Thymus (tissue), 11 donors: ENCODE data around the gene MTRF1. TPM values are rescaled to one million over a fixed set of nuclear protein-coding genes. Genes with fewer than 3 reads are reported as not detected.
A peak's percentile ranks its signal among the peaks of the same experiment; 100 is the strongest.
"Not testable (repeated sequence)": the region's sequence is repeated elsewhere in the genome, so short reads cannot be mapped to it uniquely, and the experiment has no call there.

Source experiments
- DNase-seq, 9 donors: peaks; one replicate each; pipeline ENCODE4 v3.0.0-alpha.2; 2013; ENCODE audit warnings: low spot score in 9 of 9, low read depth in 6 of 9, missing footprints in 1 of 9
- H3K27ac ChIP-seq, 2 donors: one replicate each; pipeline ENCODE4 v1.5.1; 2013; ENCODE audit warnings: control low read depth in 1 of 2, low read depth in 1 of 2, low read length in 1 of 2, mild to moderate bottlenecking in 1 of 2, moderate library complexity in 1 of 2
- H3K27me3 ChIP-seq, 2 donors: one replicate each; pipeline ENCODE4 v1.5.1; 2013; ENCODE audit warnings: low read length in 1 of 2; ENCODE audit not compliant: control insufficient read depth in 2 of 2, insufficient read depth in 1 of 2
- H3K36me3 ChIP-seq, 2 donors: one replicate each; pipeline ENCODE4 v1.5.1; 2013; ENCODE audit warnings: low read length in 1 of 2, mild to moderate bottlenecking in 1 of 2, moderate library complexity in 1 of 2; ENCODE audit not compliant: control insufficient read depth in 2 of 2, insufficient read depth in 2 of 2
- H3K4me1 ChIP-seq, 2 donors: one replicate each; pipeline ENCODE4 v1.5.1; 2013; ENCODE audit warnings: low read length in 2 of 2; ENCODE audit not compliant: control insufficient read depth in 2 of 2, insufficient read depth in 2 of 2
- H3K4me3 ChIP-seq, 2 donors: one replicate each; pipeline ENCODE4 v1.5.1; 2013; ENCODE audit warnings: low read length in 2 of 2, control low read depth in 1 of 2, mild to moderate bottlenecking in 1 of 2
- H3K9me3 ChIP-seq, 2 donors: one replicate each; pipeline ENCODE4 v1.5.1; 2013; ENCODE audit warnings: low read length in 1 of 2, mild to moderate bottlenecking in 1 of 2; ENCODE audit not compliant: control insufficient read depth in 2 of 2, insufficient read depth in 1 of 2
- WGBS: extraction: QIAGEN DNeasy Blood & Tissue Kit; methylation state at CpG from one replicate; pipeline ENCODE4 v1.1.7; 2013; 5-methylcytosine and 5-hydroxymethylcytosine counted together
- polyA plus RNA-seq: library from polyadenylated mRNA; stranded (reverse); fragments of 200-250 nt; gene quantifications from one replicate; pipeline ENCODE4 v1.2.3, GENCODE V29; 2013
- total RNA-seq: library from RNA; stranded (reverse); fragments of 120-200 nt; gene quantifications from one replicate; pipeline ENCODE4 v1.2.4, GENCODE V29; 2013
- donor health status: healthy.

Gene MTRF1
- total and polyA plus RNA-seq, 2 donors: 16.3 to 24.5 TPM

DNA sequence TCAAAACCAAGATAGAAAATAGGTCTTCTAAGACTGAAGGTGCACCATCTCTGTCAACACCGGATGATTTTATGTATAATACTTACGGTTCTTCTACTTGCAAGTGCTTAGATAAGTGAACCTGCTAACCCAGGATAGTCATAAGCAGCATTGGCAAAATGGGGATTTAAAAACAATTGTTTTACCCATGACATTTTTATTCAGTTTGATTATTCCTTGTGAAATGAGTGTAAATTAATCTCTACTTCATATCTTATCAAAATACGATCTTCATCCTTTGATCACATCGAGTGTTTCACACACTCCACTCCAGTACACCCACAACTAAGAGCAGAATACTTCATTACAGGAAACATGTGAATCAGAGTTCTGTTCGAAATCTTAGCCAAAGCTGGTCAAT lies 23.0 kb upstream of the MTRF1 start:
- DNase-seq: peak in 3 of 9 donors; percentile 13 to 53 (median 35)
- Histone ChIP-seq H3K36me3 (no peaks in the 10 kb centered on the region), H3K27me3 (no peaks in the 10 kb centered on the region), H3K9me3 (no peaks in the 10 kb centered on the region), H3K4me1 (no peaks in the 10 kb centered on the region), H3K4me3 (no peak overlapping the region), H3K27ac (no peak overlapping the region)
- WGBS: 44% methylated on average over 5 of the region's 5 CpGs

DNA sequence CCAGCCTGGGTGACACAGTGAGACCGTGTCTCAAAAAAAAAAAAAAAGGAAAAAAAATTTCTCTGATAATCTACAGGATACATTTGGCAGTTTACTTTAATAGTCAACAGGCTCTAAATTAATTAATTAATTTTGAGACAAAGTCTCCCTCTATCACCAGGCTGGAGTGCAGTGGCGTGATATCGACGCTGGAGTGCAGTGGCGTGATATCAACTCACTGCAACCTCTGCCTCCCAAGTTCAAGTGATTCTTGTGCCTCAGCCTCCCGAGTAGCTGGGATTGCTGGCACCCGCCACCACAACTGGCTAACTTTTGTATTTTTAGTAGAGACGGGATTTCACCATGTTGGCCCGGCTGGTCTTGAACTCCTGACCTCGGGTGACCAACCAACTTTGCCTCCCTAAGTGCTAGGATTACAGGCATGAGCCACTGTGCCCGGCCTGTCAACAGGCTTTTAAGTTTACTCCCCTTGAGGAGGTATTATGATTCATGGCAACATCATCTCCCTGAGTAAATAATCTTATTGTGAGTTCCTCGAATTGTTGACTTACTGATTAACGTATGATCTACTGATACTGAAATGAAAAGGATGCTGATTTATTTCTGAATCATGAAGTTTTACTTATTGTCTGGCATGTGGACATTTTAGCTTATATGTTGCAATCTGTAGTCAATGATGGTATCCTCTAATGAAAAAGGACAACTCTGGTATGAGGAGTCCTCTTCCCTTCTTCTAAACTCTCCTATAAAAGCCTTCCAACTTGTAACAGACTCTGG lies 21.3 kb upstream of the MTRF1 start:
- no peak overlapping the region for H3K27ac ChIP-seq
- 97% methylated on average over 13 of the region's 13 CpGs for WGBS
- H3K27me3 ChIP-seq: no peaks in the 10 kb centered on the region
- no peaks in the 10 kb centered on the region for H3K9me3 ChIP-seq
- H3K36me3 ChIP-seq: no peaks in the 10 kb centered on the region
- no peaks in the 10 kb centered on the region for H3K4me1 ChIP-seq
- DNase-seq: no peak
- H3K4me3 ChIP-seq: no peak overlapping the region

DNA sequence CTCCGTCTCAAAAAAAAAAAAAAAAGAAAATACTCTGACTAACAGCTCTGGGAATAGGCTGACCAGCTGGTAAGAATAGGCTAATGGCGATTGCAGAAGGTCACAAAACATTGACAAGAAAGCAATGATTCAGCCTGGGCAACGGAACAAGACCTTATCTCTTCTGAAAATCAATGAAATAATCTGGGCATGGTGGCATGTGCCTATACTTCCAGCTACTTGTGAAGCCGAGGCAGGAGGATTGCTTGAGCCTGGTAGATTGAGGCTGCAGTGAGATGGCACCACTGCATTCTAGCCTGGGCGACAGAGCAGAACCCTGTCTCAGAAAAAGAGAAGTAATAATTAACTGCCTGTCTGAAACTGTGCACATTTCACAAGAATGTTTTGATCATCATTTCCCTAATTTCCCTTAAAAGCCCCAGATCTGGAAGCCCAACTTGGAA lies 18.8 kb upstream of the MTRF1 start:
- H3K4me1 ChIP-seq: no peaks in the 10 kb centered on the region
- no peaks in the 10 kb centered on the region for H3K36me3 ChIP-seq
- H3K27ac ChIP-seq: no peak overlapping the region
- H3K4me3 ChIP-seq: no peak overlapping the region
- 89% methylated on average over 5 of the region's 5 CpGs for WGBS
- H3K9me3 ChIP-seq: no peaks in the 10 kb centered on the region
- H3K27me3 ChIP-seq: no peaks in the 10 kb centered on the region
- DNase-seq: no peak

DNA sequence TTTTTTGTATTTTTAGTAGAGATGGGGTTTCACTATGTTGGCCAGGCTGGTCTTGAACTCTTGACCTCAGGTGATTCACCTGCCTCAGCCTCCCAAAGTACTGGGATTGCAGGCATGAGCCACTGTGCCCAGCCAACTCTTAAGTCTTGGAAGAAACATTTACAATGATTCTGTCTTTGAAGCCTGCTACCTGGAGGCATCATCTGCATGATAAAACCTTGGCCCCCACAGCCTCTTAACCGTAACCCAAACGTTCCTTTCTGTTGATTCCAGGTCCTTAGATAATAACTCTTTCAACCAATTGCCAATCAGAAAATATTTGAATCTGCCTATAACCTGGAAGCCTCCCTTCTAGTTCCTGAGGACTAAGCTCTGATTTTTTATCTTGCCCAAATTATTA lies 15.8 kb upstream of the MTRF1 start:
- WGBS: 77% methylated on average over 2 of the region's 2 CpGs
- not testable (repeated sequence) for H3K4me3 ChIP-seq, DNase-seq, H3K27ac ChIP-seq, H3K9me3 ChIP-seq, H3K36me3 ChIP-seq, H3K4me1 ChIP-seq, H3K27me3 ChIP-seq

DNA sequence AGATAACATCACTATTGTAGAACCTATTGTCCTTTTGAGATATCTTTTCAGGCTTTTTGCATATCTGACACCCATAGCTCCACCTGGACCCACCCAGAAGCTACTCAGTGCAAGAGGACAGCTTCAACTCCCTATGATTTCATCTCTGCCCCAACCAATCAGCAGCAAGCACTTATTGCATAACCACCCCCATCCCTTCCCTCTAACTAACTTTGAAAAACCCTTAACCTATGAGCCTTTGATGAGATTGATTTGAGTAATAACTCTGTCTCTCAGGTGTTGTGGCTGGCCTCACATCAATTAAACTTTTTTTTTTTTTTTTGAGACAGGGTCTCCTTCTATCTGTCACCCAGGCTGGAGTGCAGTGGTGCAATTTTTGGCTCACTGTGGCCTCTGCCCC lies 13.4 kb upstream of the MTRF1 start:
- H3K27ac ChIP-seq: no peak overlapping the region
- H3K9me3 ChIP-seq: no peaks in the 10 kb centered on the region
- peaks cover 0 to 1% of the 10 kb centered on the region in 2 donors for H3K4me1 ChIP-seq
- no peak for DNase-seq
- no peaks in the 10 kb centered on the region for H3K27me3 ChIP-seq
- no peaks in the 10 kb centered on the region for H3K36me3 ChIP-seq
- no peak overlapping the region for H3K4me3 ChIP-seq

DNA sequence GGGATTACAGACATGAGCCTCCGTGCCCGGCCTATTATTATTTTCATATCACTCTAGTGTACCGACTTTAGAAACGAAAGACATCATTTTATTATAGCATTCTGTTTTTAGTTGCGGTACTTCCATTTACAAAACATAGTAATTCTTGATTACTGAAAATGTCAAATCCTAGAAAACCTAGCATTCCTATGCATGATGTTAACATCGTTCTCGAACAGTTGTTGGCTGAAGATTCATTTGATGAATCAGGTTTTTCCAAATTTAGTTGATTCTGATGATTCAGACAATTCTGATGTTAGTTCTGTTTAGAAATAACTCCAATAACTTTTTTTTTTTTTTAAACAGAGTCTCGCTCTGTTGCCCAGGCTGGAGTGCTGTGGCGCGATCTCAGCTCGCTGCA lies 11.5 kb upstream of the MTRF1 start:
- no peak for DNase-seq
- Histone ChIP-seq H3K36me3 (no peaks in the 10 kb centered on the region), H3K4me1 (peaks cover 0 to 7% of the 10 kb centered on the region in 2 donors), H3K27me3 (no peaks in the 10 kb centered on the region), H3K27ac (no peak overlapping the region), H3K9me3 (peaks cover 0 to 4% of the 10 kb centered on the region in 2 donors), H3K4me3 (no peak overlapping the region)
- 99% methylated on average over 11 of the region's 11 CpGs for WGBS

DNA sequence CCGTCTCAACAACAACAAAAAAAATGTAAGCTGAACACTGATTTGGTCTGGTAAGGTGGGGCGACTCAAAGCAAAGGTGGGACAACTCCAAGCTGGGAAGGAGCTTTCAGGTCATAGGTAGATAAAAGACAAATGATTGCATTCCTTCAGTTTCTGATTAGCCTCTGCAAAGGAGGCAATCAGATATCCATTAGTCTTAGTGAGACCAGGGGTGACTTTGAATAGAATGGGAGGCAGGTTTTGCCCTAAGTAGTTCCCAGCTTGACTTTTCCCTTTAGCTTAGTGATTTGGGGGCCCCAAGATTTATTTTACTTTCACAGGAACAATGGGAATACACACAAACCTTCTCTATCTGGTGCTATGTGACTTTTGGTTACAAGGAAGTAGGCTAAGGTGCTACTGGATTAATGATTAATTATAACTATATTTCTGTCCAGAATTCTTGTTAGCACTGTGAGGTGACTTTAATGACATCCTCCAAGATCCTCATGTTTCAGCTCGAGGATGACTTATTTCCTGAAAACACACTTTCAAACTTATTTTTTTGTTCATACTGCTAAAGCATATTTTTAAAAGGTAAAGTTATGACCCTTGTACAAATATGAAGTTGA lies 10.6 kb upstream of the MTRF1 start:
- Histone ChIP-seq H3K4me1 (peaks cover 0 to 7% of the 10 kb centered on the region in 2 donors), H3K36me3 (no peaks in the 10 kb centered on the region), H3K27ac (no peak overlapping the region), H3K27me3 (no peaks in the 10 kb centered on the region), H3K4me3 (no peak overlapping the region), H3K9me3 (peaks cover 2 to 8% of the 10 kb centered on the region in 2 donors)
- no peak for DNase-seq
- 86% methylated on average over 3 of the region's 3 CpGs for WGBS

DNA sequence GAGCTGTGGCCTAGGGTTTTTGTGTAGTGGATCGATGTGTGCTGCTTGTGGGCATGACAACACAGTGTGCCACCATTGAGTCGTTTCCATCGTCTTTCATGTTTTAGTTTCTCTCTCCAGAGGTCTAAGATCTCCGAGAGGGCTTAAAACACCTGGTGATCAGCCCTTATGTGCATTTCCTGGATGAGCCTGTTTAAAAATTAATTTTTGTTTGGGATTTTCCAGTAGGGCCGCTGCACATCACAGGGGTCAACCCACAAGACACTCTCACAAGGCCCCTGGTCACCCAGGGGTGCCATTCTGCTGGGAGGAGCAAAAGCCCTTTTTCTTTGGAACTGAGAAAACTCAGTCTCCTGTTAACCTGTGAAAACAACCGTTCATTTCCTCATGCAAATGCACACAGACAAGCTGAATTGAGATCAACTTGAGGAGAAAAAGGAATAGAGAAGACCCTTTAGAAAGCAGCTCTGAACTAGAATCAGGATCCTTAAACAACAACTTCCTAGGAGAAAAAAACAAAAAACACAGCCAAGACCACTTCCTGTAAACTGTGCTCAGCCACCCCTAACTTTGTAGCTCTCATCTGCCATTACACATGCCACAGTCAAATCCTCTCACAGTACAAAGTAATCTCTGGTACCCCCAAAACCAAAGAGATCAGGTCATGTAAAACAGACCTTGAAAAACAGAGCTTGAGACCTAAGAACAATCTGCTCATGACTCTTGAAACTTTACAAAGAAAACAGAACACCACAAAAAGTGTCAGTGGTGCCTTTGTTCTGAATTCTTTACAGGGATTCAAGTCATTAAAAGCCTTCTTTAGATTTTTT lies 8.3 kb upstream of the MTRF1 start:
- 87% methylated on average over 6 of the region's 6 CpGs for WGBS
- peak overlapping the region; percentile 82 to 83 for H3K27ac ChIP-seq

DNA sequence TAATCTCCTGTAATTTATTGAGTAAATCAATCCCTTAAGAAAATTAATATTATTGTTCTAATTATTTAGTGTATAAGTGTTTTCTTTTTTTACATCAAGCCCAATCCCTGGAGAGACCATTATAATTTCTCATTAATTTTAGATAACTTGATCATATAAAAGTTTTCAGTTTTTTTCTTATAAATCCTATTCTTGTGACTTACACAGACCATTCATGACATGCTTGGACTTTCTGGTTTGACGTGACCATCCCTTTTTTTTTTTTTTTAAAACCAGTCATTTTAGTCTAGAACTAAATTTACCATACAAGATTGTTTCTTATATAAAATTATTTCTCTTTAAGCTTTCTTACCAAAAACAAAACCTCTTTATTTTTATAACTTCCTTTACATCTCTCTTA lies 5.4 kb upstream of the MTRF1 start:
- no peak overlapping the region for H3K4me3 ChIP-seq
- no peaks in the 10 kb centered on the region for H3K36me3 ChIP-seq
- peaks cover 2 to 19% of the 10 kb centered on the region in 2 donors for H3K9me3 ChIP-seq
- peak in 2 of 9 donors; percentile 38 to 48 for DNase-seq
- no peaks in the 10 kb centered on the region for H3K27me3 ChIP-seq
- WGBS: 80% methylated on average over 1 of the region's 1 CpG
- peaks cover 0 to 7% of the 10 kb centered on the region in 2 donors for H3K4me1 ChIP-seq
- H3K27ac ChIP-seq: no peak overlapping the region

More for the DNA sequence above, 8.3 kb upstream of the MTRF1 start:
- Histone ChIP-seq H3K27me3 (no peaks in the 10 kb centered on the region), H3K4me1 (peaks cover 0 to 7% of the 10 kb centered on the region in 2 donors), H3K9me3 (peaks cover 2 to 13% of the 10 kb centered on the region in 2 donors), H3K4me3 (no peak overlapping the region), H3K36me3 (no peaks in the 10 kb centered on the region)
- peak in 6 of 9 donors; percentile 21 to 69 (median 39) for DNase-seq
